GM12864 (cell line): ENCODE data around the gene HIGD1A.

Experiments
- DNase-seq: peaks from one replicate; pipeline ENCODE4 v3.0.0-alpha.2; 2011; ENCODE audit warnings: low read depth
- H3K4me3 ChIP-seq: 2 replicates; pipeline ENCODE4 v1.5.1; 2011; ENCODE audit warnings: mild to moderate bottlenecking, low read depth, low read length, control low read depth
- CTCF ChIP-seq: IDR thresholded peaks from 2 replicates; pipeline ENCODE4 v1.5.1; 2011; ENCODE audit warnings: low read depth, mild to moderate bottlenecking, moderate library complexity, low read length, control low read depth, inconsistent platforms; ENCODE audit errors: missing control alignments

The HIGD1A gene

GRCh38 chr3:42750834-42751233 is 53.5 kb downstream of the HIGD1A start:
- no peak for DNase-seq
- H3K4me3 ChIP-seq: no peak overlapping the region
- no peak for TF ChIP-seq CTCF

- TF ChIP-seq CTCF: peak; percentile 58
- DNase-seq: no peak
- H3K4me3 ChIP-seq: no peak overlapping the region
Observed at GRCh38 chr3:42749753-42750231, 54.5 kb downstream of the HIGD1A start.

- no peak for DNase-seq
- H3K4me3 ChIP-seq: no peak overlapping the region
- no peak for TF ChIP-seq CTCF
Observed at GRCh38 chr3:42749025-42749752, 55.1 kb downstream of the HIGD1A start.

GRCh38 chr3:42747581-42747980 is 56.7 kb downstream of the HIGD1A start:
- no peak overlapping the region for H3K4me3 ChIP-seq
- DNase-seq: no peak
- TF ChIP-seq CTCF: no peak

- no peak for TF ChIP-seq CTCF
- DNase-seq: no peak
- H3K4me3 ChIP-seq: no peak overlapping the region
Observed at GRCh38 chr3:42746455-42747450, 57.5 kb downstream of the HIGD1A start.

- DNase-seq: no peak
- TF ChIP-seq CTCF: no peak
- no peak overlapping the region for H3K4me3 ChIP-seq
Observed at GRCh38 chr3:42745776-42746454, 58.4 kb downstream of the HIGD1A start.
